ENCODE measurements around the gene SPINK8.

- TF ChIP-seq YY1 (IDR thresholded peaks at IDR 0.05; ENCODE audit: insufficient read depth, insufficient read length) (no peak), ZNF274 (IDR thresholded peaks at IDR 0.05; ENCODE audit: low read depth, low read length) (no peak)
Observed at GRCh38 chr3:48320996-48321395, 12.5 kb downstream of the SPINK8 start.

Measured in NT2/D1 (cell line).